GM18907 (cell line): ENCODE results near the gene C11orf24.

ENCODE experiments used
- ATAC-seq: cut with Tn5 transposase; IDR thresholded peaks from one replicate; pipeline ENCODE4 v1.9.1; 2021; ENCODE audit warnings: mild to moderate bottlenecking, moderate library complexity; ENCODE audit not compliant: unreplicated experiment

C11orf24 gene

GRCh38 chr11:68271781-68272608, at the start of gene C11orf24:
C11orf24 (minus strand) TSS chr11:68271973; CDS start chr11:68263767, 8,206 bp downstream.
- peak; percentile 77 for ATAC-seq

GRCh38 chr11:68317147-68317785, 45.5 kb upstream of the C11orf24 start:
- no peak for ATAC-seq

- no peak for ATAC-seq
These were observed 43.6 kb upstream of the C11orf24 start for GRCh38 chr11:68315171-68315920.

GRCh38 chr11:68314203-68315170, 42.7 kb upstream of the C11orf24 start:
- no peak for ATAC-seq

GRCh38 chr11:68313574-68314202, 41.9 kb upstream of the C11orf24 start:
- no peak for ATAC-seq

- no peak for ATAC-seq
These were observed 41.2 kb upstream of the C11orf24 start for GRCh38 chr11:68312780-68313573.

- no peak for ATAC-seq
These were observed 40.5 kb upstream of the C11orf24 start, which contains the start of gene LRP5 for GRCh38 chr11:68312117-68312779. LRP5 (plus strand) TSS chr11:68312591; CDS start chr11:68312715, 124 bp downstream.

GRCh38 chr11:68311160-68312116, 39.7 kb upstream of the C11orf24 start:
- ATAC-seq = no peak

- ATAC-seq = no peak
These were observed 37.9 kb upstream of the C11orf24 start for GRCh38 chr11:68309621-68310185.

- no peak for ATAC-seq
These were observed 36.3 kb upstream of the C11orf24 start for GRCh38 chr11:68308068-68308467.

- no peak for ATAC-seq
These were observed 34.9 kb upstream of the C11orf24 start for GRCh38 chr11:68306636-68307035.

- ATAC-seq = no peak
These were observed 32.4 kb upstream of the C11orf24 start for GRCh38 chr11:68303982-68304780.

- ATAC-seq = no peak
These were observed 31.3 kb upstream of the C11orf24 start for GRCh38 chr11:68303083-68303482.

- no peak for ATAC-seq
These were observed 30.9 kb upstream of the C11orf24 start for GRCh38 chr11:68302670-68303069.

GRCh38 chr11:68302256-68302655, 30.5 kb upstream of the C11orf24 start:
- no peak for ATAC-seq
